ENCODE measurements around the gene MIPOL1. TPM values are rescaled to one million over a fixed set of nuclear protein-coding genes. Genes with fewer than 3 reads are reported as not detected.

MIPOL1 gene
- total and polyA plus RNA-seq, 7 donors: 0.77 to 5.6 (median 5.1) TPM

- no peaks in the 10 kb centered on the region for H3K9me3 ChIP-seq
- H3K36me3 ChIP-seq (ENCODE audit: insufficient read depth in 1 of 2, low read depth in 1 of 2): no peaks in the 10 kb centered on the region
- no peak for TF ChIP-seq CTCF (IDR thresholded peaks at IDR 0.05)
- no peak for DNase-seq
- no peak for ATAC-seq
- no peaks in the 10 kb centered on the region for H3K4me1 ChIP-seq
- no peak overlapping the region for H3K4me3 ChIP-seq
- H3K27ac ChIP-seq: no peak overlapping the region
- no peaks in the 10 kb centered on the region for H3K27me3 ChIP-seq (ENCODE audit: insufficient read depth in 3 of 3, low read length in 2 of 3)
- intact Hi-C loops (cut with DNase I): no loop called here
Measured at GRCh38 chr14:37545174-37545573, 347.4 kb downstream of the MIPOL1 start.

- intact Hi-C loops (cut with DNase I): no loop called here
- no peak overlapping the region for H3K27ac ChIP-seq
- no peaks in the 10 kb centered on the region for H3K4me1 ChIP-seq
- WGBS, 3 donors: 36 to 41% (median 38%) methylated on average over 6 of the region's 6 CpGs
- no peak for ATAC-seq
- H3K36me3 ChIP-seq (ENCODE audit: insufficient read depth in 1 of 2, low read depth in 1 of 2): no peaks in the 10 kb centered on the region
- DNase-seq: no peak
- TF ChIP-seq CTCF (IDR thresholded peaks at IDR 0.05): no peak
- no peaks in the 10 kb centered on the region for H3K27me3 ChIP-seq (ENCODE audit: insufficient read depth in 3 of 3, low read length in 2 of 3)
- no peak overlapping the region for H3K4me3 ChIP-seq
- no peaks in the 10 kb centered on the region for H3K9me3 ChIP-seq
Measured at GRCh38 chr14:37546621-37547447, 349.1 kb downstream of the MIPOL1 start.

- H3K4me1 ChIP-seq: no peaks in the 10 kb centered on the region
- ATAC-seq (no peak), DNase-seq (no peak)
- H3K27ac ChIP-seq: no peak overlapping the region
- intact Hi-C loops (cut with DNase I): no loop called here
- no peak overlapping the region for H3K4me3 ChIP-seq
- H3K27me3 ChIP-seq (ENCODE audit: insufficient read depth in 3 of 3, low read length in 2 of 3): no peaks in the 10 kb centered on the region
- TF ChIP-seq CTCF (IDR thresholded peaks at IDR 0.05): no peak
- H3K36me3 ChIP-seq (ENCODE audit: insufficient read depth in 1 of 2, low read depth in 1 of 2): no peaks in the 10 kb centered on the region
- 38 to 43% (median 40%) methylated on average over 5 of the region's 5 CpGs for WGBS, 3 donors
- H3K9me3 ChIP-seq: no peaks in the 10 kb centered on the region
Measured at GRCh38 chr14:37550511-37550910, 352.8 kb downstream of the MIPOL1 start.

- Histone ChIP-seq H3K4me1 (no peaks in the 10 kb centered on the region), H3K4me3 (no peak overlapping the region), H3K27ac (no peak overlapping the region), H3K27me3 (ENCODE audit: insufficient read depth in 3 of 3, low read length in 2 of 3) (no peaks in the 10 kb centered on the region), H3K9me3 (no peaks in the 10 kb centered on the region), H3K36me3 (ENCODE audit: insufficient read depth in 1 of 2, low read depth in 1 of 2) (no peaks in the 10 kb centered on the region)
- WGBS, 3 donors: 92 to 100% (median 94%) methylated on average over 1 of the region's 1 CpG
- TF ChIP-seq CTCF (IDR thresholded peaks at IDR 0.05): no peak
- intact Hi-C loops (cut with DNase I): no loop called here
- DNase-seq (no peak), ATAC-seq (no peak)
Measured at GRCh38 chr14:37551119-37551518, 353.4 kb downstream of the MIPOL1 start.

Measured in psoas muscle (tissue), 8 donors.